Inferior parietal cortex (tissue), 1 donor: Measurements from ENCODE around the gene FAM161A.
"Not testable (repeated sequence)": the region's sequence is repeated elsewhere in the genome, so short reads cannot be mapped to it uniquely, and the experiment has no call there.

Experiments used
- DNase-seq: peaks from one replicate; pipeline ENCODE4 v3.0.0-alpha.2; 2016; ENCODE audit errors: extremely low spot score

Gene FAM161A

GRCh38 chr2:61834893-61835292 is 19.0 kb downstream of the FAM161A start:
- no peak for DNase-seq

DNA sequence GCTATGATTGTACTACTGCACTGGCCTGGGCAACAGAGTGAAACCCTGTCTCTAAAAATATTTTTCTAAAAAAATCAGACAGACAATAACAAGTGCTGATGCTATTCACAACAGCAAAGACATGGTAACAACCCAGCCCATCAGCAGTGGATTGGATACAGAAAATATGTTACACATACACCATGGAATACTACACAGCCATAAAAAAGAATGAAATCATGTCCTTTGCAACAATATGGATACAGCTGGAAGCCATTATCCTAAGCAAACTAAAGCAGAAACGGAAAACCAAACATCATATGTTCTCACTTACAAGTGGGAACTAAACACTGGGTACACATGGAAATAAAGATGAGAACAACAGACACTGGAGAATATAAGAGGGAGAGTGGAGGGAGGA is 19.9 kb downstream of the FAM161A start:
- DNase-seq = no peak

DNA sequence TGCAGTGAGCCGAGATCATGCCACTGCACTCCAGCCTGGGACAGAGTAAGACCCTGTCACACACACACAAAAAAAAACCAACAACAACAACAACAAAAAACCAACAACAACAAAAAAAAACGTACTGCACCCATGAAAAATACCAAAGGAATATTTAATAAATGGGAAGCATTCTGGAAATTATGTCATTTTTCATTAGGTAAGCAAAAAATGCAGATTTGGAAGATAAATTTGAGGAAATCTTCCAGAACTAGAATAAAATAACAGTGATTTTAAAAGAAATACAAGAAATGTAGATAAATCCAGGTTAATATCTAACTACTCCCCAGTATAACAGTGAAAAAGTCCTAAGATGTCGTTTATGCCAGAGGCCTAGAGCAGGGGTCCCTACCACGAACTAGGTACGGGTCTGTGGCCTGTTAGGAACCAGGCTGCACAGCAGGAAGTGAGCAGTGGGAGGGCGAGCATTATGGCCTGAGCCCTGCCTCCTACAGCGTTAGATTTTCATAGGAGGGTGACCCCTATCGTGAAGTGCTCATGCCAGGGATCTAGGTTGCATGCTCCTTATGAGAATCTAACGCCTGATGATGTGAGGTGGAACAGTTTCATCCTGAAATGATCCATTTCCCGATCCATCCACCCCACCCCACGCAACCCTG is 21.5 kb downstream of the FAM161A start:
- DNase-seq = no peak

- no peak for DNase-seq
Observed at GRCh38 chr2:61822255-61822654, 31.6 kb downstream of the FAM161A start.

GRCh38 chr2:61816480-61817355 is 37.1 kb downstream of the FAM161A start:
- no peak for DNase-seq

DNA sequence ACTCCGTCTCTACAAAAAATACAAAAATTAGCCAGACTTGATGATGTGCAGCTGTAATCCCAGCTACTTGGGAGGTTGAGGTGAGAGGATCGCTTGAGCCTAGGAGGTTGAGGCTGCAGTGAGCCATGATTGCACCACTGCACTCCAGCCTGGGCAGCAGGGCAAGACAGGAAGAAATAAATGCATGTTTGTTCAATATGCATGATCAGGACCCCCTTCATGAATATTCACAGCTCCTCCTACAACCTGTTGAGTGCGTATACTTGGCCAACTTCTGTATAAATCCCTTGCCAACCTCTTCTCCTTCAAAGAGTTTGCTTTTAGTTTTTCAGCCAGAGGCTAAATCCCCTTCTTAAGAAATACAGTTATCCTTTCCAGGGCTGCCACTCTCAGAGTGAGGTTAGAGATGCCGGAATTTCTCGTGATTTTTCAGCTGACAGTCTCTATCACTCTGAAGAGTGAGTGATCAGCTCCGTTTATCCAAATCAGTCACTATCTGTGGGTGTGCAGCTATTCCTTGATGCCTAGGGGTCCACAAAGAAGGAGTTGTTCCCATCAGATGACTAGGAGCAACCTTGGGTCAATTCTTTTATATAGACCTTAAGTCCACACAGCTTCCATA is 39.2 kb downstream of the FAM161A start:
- no peak for DNase-seq

DNA sequence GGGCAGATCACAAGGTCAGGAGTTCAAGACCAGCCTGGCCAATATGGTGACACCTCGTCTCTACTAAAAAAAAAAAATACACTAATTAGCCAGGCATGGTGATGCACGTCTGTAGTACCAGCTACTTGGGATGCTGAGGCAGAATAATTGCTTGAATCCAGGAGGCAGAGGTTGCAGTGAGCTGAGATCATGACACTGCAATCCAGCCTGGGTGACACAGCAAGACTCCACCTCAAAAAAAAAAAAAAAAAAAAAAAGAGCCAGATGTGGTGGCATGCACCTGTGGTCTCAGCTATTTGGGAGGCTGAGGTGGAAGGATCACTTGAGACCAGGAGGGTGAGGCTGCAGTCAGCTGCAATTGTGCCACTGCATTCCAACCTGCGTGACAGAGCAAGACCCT is 40.5 kb downstream of the FAM161A start:
- not testable (repeated sequence) for DNase-seq

GRCh38 chr2:61811821-61812220 is 42.0 kb downstream of the FAM161A start:
- no peak for DNase-seq

DNA sequence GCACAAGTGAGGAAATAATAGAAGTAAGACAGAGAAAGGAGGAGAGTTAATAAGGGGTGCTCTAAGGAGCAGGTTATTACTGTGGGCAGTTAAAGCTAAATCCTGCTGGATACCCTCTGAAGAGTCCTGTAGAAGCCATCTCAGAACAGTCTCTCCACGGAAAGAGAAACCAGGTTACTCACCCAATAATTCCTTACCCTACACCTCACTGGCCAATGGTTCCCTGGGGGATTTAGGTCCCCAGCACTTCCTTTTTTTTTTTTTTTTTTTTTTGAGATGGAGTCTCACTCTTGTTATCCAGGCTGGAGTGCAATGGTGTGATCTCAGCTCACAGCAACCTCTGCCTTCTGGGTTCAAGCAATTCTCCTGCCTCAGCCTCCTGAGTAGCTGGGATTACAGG is 43.7 kb downstream of the FAM161A start:
- not testable (repeated sequence) for DNase-seq

DNA sequence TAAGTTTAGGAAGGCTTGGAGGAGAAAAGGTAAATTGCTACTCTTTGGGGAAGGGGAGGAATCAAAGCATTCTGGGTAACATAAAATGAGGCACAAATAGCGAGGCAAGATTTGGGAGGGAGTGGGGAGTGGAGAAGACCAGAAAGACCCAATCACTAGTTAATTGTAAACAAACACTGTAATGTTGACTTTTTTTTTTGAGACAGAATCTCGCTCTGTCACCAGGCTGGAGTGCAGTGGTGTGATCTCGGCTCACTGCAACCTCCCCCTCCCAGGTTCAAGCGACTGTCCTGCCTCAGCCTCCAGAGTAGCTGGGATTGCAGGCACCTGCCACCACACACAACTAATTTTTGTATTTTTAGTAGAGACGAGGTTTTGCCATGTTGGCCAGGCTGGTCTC is 45.2 kb downstream of the FAM161A start:
- not testable (repeated sequence) for DNase-seq

GRCh38 chr2:61807036-61807757 is 46.7 kb downstream of the FAM161A start:
- DNase-seq = no peak

- no peak for DNase-seq
Observed at GRCh38 chr2:61802548-61802947, 51.3 kb downstream of the FAM161A start.

GRCh38 chr2:61799099-61799498 is 54.8 kb downstream of the FAM161A start:
- no peak for DNase-seq

DNA sequence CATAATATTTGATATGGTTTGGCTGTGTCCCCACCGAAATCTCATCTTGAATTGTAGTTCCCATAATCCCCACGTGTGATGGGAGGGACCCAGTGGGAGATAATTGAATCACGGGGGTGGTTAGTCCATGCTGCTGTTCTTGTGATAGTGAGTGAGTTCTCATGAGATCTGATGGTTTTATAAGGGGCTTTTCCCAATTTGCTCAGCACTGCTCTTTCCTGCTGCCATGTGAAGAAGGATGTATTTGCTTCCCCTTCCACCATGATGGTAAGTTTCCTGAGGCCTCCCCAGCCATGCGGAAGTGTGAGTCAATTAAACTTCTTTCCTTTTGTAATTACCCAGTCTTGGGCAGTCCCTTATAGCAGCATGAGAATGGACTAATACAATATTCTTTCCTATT is 56.4 kb downstream of the FAM161A start:
- DNase-seq = not testable (repeated sequence)

GRCh38 chr2:61795408-61795807 is 58.5 kb downstream of the FAM161A start:
- no peak for DNase-seq

GRCh38 chr2:61793389-61793836 is 60.4 kb downstream of the FAM161A start:
- peak; percentile 53 for DNase-seq

- no peak for DNase-seq
Observed at GRCh38 chr2:61792355-61792890, 61.4 kb downstream of the FAM161A start.

DNA sequence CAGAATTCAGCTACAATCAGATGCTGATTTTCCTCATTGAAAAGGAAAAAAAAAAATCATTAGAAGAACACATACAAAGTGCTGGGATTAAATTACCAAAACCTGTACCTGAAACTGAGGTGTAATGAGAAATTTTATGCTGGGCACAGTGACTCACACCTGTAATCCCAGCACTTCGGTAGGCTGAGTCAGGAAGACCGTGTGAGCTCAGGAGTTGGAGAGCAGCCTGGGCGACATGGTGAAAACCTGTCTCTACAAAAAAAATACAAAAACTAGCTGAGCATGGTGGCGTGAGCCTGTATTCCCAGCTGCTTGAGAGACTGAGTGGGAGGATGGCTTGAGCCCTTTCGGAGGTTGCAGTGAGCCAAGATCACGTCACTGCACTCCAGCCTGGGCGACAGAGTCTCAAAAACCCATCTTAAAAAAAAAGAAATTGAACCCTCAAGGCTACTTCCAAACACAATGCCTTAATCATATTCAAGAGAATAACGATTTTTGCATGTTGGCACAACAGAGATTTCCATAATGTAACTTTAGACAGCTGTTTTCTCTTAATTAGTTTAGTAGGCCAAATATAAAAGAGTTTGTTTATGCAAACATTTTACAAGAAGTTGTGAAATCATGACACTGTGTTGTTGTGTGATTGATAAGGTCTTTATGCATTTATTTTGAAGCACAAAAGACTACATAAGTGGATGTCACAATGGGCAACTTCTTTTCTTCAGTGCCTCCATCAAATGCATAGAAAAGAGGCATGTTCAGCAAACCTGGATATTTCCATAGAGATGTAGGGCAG is 63.9 kb downstream of the FAM161A start:
- DNase-seq = no peak

DNA sequence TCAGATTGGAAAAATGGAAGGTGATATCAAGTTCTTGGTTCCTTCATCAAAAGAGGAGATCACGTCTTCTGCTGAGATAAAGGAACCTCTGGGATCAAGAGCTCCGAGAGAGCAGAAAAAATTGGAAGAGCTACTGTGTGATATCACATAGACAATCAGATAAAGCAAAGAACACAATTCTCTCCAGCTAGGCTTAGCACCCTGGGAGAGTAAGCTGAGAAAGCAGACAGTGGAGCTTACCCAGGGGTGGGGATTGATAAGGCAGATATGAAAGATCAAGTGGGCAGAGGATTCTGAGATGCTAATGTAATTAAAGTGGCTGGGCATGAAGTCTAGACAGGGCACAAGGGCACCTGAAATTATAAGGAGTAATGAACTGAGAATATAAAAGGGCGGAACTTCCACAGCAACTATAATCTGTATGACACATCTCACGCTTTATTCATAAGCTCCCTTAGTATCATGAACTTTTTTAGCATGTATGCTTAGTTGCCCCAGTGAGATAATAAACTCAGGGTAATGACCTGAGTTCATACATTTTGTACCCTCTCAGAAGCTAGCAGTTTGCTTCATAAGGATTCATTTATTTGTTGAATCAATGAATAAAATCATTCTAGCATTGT is 65.8 kb downstream of the FAM161A start:
- no peak for DNase-seq

DNA sequence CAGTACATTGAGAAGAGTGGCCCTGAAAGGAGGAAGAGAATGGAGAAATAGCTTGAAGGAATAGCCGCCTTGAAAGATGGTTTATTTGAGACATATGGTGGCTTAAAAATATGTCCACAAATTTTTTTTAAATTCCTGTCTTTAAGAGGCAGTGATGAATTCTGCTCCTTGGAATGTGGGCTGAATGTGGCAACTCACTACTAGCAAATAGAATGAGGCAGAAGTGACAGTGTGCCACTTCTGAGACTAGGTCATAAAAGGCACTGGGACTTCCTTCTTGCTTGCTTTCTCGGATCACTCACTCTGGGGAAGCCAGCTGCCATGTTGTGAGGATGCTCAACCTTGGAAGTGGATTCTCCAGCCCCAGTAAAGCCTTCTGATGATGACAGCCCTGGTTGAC is 67.0 kb downstream of the FAM161A start:
- DNase-seq = no peak
